Measurements from ENCODE around the gene TIGD3. TPM values are rescaled to one million over a fixed set of nuclear protein-coding genes. Genes with fewer than 3 reads are reported as not detected.

TIGD3 gene
- polyA plus RNA-seq, 5 donors, result 0.10 to 0.28 (median 0.21) TPM

GRCh38 chr11:65366340-65366773 is 11.8 kb downstream of the TIGD3 start:
- no peak for DNase-seq

GRCh38 chr11:65370659-65371049 is 16.1 kb downstream of the TIGD3 start:
- DNase-seq, result no peak

- no peak for DNase-seq
Observed at GRCh38 chr11:65373839-65374580, 19.5 kb downstream of the TIGD3 start.

GRCh38 chr11:65375012-65375411 is 20.5 kb downstream of the TIGD3 start:
- DNase-seq, result no peak

GRCh38 chr11:65376138-65376713 is 21.7 kb downstream of the TIGD3 start:
- no peak for DNase-seq

GRCh38 chr11:65377036-65377435 is 22.5 kb downstream of the TIGD3 start:
- DNase-seq, result no peak

GRCh38 chr11:65377777-65378176 is 23.2 kb downstream of the TIGD3 start:
- DNase-seq, result no peak

- DNase-seq, result no peak
Observed at GRCh38 chr11:65378208-65378927, 23.8 kb downstream of the TIGD3 start.

- no peak for DNase-seq
Observed at GRCh38 chr11:65378928-65379638, 24.5 kb downstream of the TIGD3 start.

GRCh38 chr11:65379698-65380459 is 25.3 kb downstream of the TIGD3 start:
- DNase-seq, result no peak

- DNase-seq, result no peak
Observed at GRCh38 chr11:65380460-65381119, 26.0 kb downstream of the TIGD3 start.

- no peak for DNase-seq
Observed at GRCh38 chr11:65381716-65382032, 27.1 kb downstream of the TIGD3 start.

- DNase-seq, result peak; percentile 83 to 84
Observed at GRCh38 chr11:65382033-65382803, 27.7 kb downstream of the TIGD3 start, which contains the start of gene SLC25A45. Gene SLC25A45, minus strand, starts transcription at chr11:65382646. Its CDS starts 695 bp downstream, at chr11:65381951.

- DNase-seq, result no peak
Observed at GRCh38 chr11:65382804-65383368, 28.3 kb downstream of the TIGD3 start.

- DNase-seq, result no peak
Observed at GRCh38 chr11:65383778-65384177, 29.2 kb downstream of the TIGD3 start.

GRCh38 chr11:65384301-65384889 is 29.8 kb downstream of the TIGD3 start:
- DNase-seq, result no peak

GRCh38 chr11:65386307-65387140 is 32.0 kb downstream of the TIGD3 start, which contains the start of gene FRMD8:
Gene FRMD8, plus strand, starts transcription at chr11:65386637. Its CDS starts 400 bp downstream, at chr11:65387037.
- peak; percentile 86 for DNase-seq

GRCh38 chr11:65388731-65389130 is 34.2 kb downstream of the TIGD3 start:
- no peak for DNase-seq

Data from right lung (tissue), 5 donors.